ENCODE results near the gene C14orf132.
A peak's percentile ranks its signal among the peaks of the same experiment; 100 is the strongest.

GRCh38 chr14:96100161-96101064 is 61.3 kb downstream of the C14orf132 start:
- TF ChIP-seq CTCF (IDR thresholded peaks at IDR 0.05): peak; percentile 81 to 96 (median 89)
- TF ChIP-seq POLR2A (IDR thresholded peaks at IDR 0.05): no peak

All from esophagus squamous epithelium (tissue), 4 donors.